Left ventricle myocardium inferior (tissue), 1 donor: ENCODE results near the gene C18orf63. TPM values are rescaled to one million over a fixed set of nuclear protein-coding genes. Genes with fewer than 3 reads are reported as not detected.

Source experiments
- DNase-seq: peaks from one replicate; pipeline ENCODE4 v3.0.0-alpha.2; 2020
- H3K27ac ChIP-seq: fragments of 200-600 bp; replicated peaks from 2 replicates; pipeline ENCODE4 v1.8.0; 2021
- H3K27me3 ChIP-seq: fragments of 200-600 bp; 2 replicates; pipeline ENCODE4 v1.8.0; 2021; ENCODE audit warnings: low read depth
- H3K36me3 ChIP-seq: fragments of 200-600 bp; 2 replicates; pipeline ENCODE4 v1.8.0; 2021
- H3K4me1 ChIP-seq: fragments of 200-600 bp; 2 replicates; pipeline ENCODE4 v1.8.0; 2021
- H3K4me3 ChIP-seq: fragments of 200-600 bp; 2 replicates; pipeline ENCODE4 v1.8.0; 2021; ENCODE audit warnings: mild to moderate bottlenecking, moderate library complexity
- H3K9me3 ChIP-seq: fragments of 200-600 bp; replicated peaks from 2 replicates; pipeline ENCODE4 v1.8.0; 2021
- CTCF ChIP-seq: fragments of 200-600 bp; IDR thresholded peaks from 2 replicates; pipeline ENCODE4 v1.8.0; 2021; ENCODE audit warnings: antibody characterized with exemption, mild to moderate bottlenecking, borderline replicate concordance
- intact Hi-C: fragments of 100-400 bp; cut with micrococcal nuclease; formaldehyde crosslinking; loops from one replicate; pipeline ENCODE4 v1.11.0; 2022
- total RNA-seq: library from RNA; stranded (reverse); fragmentation: NEBNext Ultra II Directional; extraction: Animal tissue kit (Norgen Biotek cat#: 25700); gene quantifications from one replicate; pipeline ENCODE4 v1.2.1, GENCODE V29; 2021
- donor health status: DM: no; HTN: yes; CAD: no; lungs with severe emphysema.

The C18orf63 gene
- total RNA-seq, 1 donor from 2014 or later: not detected

- Histone ChIP-seq H3K4me3 (no peak overlapping the region), H3K4me1 (peaks cover 14% of the 10 kb centered on the region), H3K27ac (no peak overlapping the region), H3K9me3 (no peaks in the 10 kb centered on the region), H3K27me3 (no peaks in the 10 kb centered on the region), H3K36me3 (no peaks in the 10 kb centered on the region)
- intact Hi-C loops: no loop called here
- DNase-seq: no peak
- TF ChIP-seq CTCF: no peak
Measured at GRCh38 chr18:74370115-74370514, 54.5 kb downstream of the C18orf63 start.

DNA sequence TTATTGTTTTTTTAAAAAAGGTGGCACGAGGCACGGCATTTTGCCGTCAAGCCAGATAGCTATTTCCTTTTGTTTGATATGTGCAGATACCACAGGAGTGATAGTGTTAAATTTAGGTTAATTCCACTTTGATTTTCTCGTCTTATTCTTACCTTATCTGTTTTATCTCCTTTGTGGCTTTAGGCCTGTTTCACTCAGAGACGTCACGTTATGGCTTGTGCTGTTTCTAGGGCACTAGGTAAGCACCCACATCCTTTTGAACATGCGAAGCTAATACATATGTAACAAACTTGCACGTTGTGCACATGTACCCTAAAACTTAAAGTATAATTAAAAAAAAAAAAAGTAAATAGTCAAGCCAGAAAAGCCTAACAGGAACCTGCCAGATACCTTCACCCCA, 57.8 kb downstream of the C18orf63 start:
- no peak for DNase-seq
- H3K36me3 ChIP-seq: no peaks in the 10 kb centered on the region
- TF ChIP-seq CTCF: no peak
- no peaks in the 10 kb centered on the region for H3K27me3 ChIP-seq
- H3K4me1 ChIP-seq: peaks cover 6% of the 10 kb centered on the region
- no peaks in the 10 kb centered on the region for H3K9me3 ChIP-seq
- no peak overlapping the region for H3K4me3 ChIP-seq
- H3K27ac ChIP-seq: no peak overlapping the region
- intact Hi-C loops: no loop called here

GRCh38 chr18:74375999-74376398, 60.4 kb downstream of the C18orf63 start:
- no peak for TF ChIP-seq CTCF
- Histone ChIP-seq H3K27me3 (no peaks in the 10 kb centered on the region), H3K36me3 (no peaks in the 10 kb centered on the region), H3K4me1 (no peaks in the 10 kb centered on the region), H3K9me3 (no peaks in the 10 kb centered on the region), H3K27ac (no peak overlapping the region), H3K4me3 (no peak overlapping the region)
- DNase-seq: no peak
- intact Hi-C loops: no loop called here

GRCh38 chr18:74376523-74376922, 60.9 kb downstream of the C18orf63 start:
- no peak for DNase-seq
- H3K27me3 ChIP-seq: no peaks in the 10 kb centered on the region
- TF ChIP-seq CTCF: no peak
- H3K9me3 ChIP-seq: no peaks in the 10 kb centered on the region
- intact Hi-C loops: no loop called here
- no peaks in the 10 kb centered on the region for H3K4me1 ChIP-seq
- H3K27ac ChIP-seq: no peak overlapping the region
- H3K4me3 ChIP-seq: no peak overlapping the region
- H3K36me3 ChIP-seq: no peaks in the 10 kb centered on the region

DNA sequence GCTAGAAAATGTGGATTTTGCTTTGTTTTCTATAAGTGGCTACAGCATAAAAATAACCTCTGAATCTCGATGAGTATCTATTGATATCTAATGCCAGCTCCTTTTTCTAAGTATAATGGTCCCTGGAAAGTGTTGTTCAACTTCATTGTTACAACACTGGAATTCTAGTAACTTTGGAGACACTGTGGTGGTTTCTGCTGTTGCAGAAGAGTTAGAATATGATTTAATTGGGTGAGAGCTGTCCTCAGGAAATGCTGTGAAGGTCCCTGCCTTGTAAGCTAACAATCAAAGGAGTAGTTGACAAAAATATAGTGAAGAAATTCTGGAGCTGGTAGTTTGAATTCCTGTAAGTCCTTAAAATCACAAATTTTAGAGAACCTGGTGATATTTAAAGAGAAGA, 62.1 kb downstream of the C18orf63 start:
- Histone ChIP-seq H3K27ac (no peak overlapping the region), H3K27me3 (no peaks in the 10 kb centered on the region), H3K4me1 (no peaks in the 10 kb centered on the region), H3K36me3 (no peaks in the 10 kb centered on the region), H3K4me3 (no peak overlapping the region), H3K9me3 (no peaks in the 10 kb centered on the region)
- TF ChIP-seq CTCF: no peak
- intact Hi-C loops: no loop called here
- DNase-seq: no peak

GRCh38 chr18:74378179-74378682, 62.6 kb downstream of the C18orf63 start:
- intact Hi-C loops: no loop called here
- Histone ChIP-seq H3K36me3 (no peaks in the 10 kb centered on the region), H3K4me1 (no peaks in the 10 kb centered on the region), H3K27ac (no peak overlapping the region), H3K4me3 (no peak overlapping the region), H3K27me3 (no peaks in the 10 kb centered on the region), H3K9me3 (no peaks in the 10 kb centered on the region)
- no peak for DNase-seq
- TF ChIP-seq CTCF: no peak
